Measurements from ENCODE around the gene MAP3K21. TPM values are rescaled to one million over a fixed set of nuclear protein-coding genes. Genes with fewer than 3 reads are reported as not detected.

The MAP3K21 gene
- total RNA-seq, 2 experiments from 2014 or later, result 0.84 to 0.87 TPM

GRCh38 chr1:233412812-233413211 is 85.3 kb downstream of the MAP3K21 start:
- peaks cover 9% of the 10 kb centered on the region for H3K27me3 Mint-ChIP-seq
- H3K4me1 Mint-ChIP-seq, result peaks cover 2% of the 10 kb centered on the region
- peaks cover 2% of the 10 kb centered on the region for H3K9me3 Mint-ChIP-seq
- CTCF ChIA-PET, result no interaction called here
- no peaks in the 10 kb centered on the region for H3K36me3 Mint-ChIP-seq (ENCODE audit: low read depth)
- no peak overlapping the region for H3K4me3 Mint-ChIP-seq
- DNase-seq, result no peak
- POLR2A ChIA-PET, result no interaction called here
- H3K27ac Mint-ChIP-seq, result no peak overlapping the region

- H3K36me3 Mint-ChIP-seq (ENCODE audit: low read depth), result no peaks in the 10 kb centered on the region
- H3K4me1 Mint-ChIP-seq, result no peaks in the 10 kb centered on the region
- H3K27me3 Mint-ChIP-seq, result peaks cover 45% of the 10 kb centered on the region
- H3K9me3 Mint-ChIP-seq, result no peaks in the 10 kb centered on the region
- DNase-seq, result no peak
- ChIA-PET CTCF (interaction anchor here (0.5 kb wide), 1 partner anchor 12 kb away, joined by 3 read pairs; no protein-coding TSS in a partner anchor), POLR2A (no interaction called here)
- H3K4me3 Mint-ChIP-seq, result no peak overlapping the region
- H3K27ac Mint-ChIP-seq, result no peak overlapping the region
Observed at GRCh38 chr1:233421293-233421692, 93.8 kb downstream of the MAP3K21 start.

- H3K36me3 Mint-ChIP-seq (ENCODE audit: low read depth), result no peaks in the 10 kb centered on the region
- H3K27ac Mint-ChIP-seq, result no peak overlapping the region
- H3K27me3 Mint-ChIP-seq, result peaks cover 60% of the 10 kb centered on the region
- H3K4me3 Mint-ChIP-seq, result no peak overlapping the region
- no peaks in the 10 kb centered on the region for H3K9me3 Mint-ChIP-seq
- H3K4me1 Mint-ChIP-seq, result no peaks in the 10 kb centered on the region
- CTCF ChIA-PET, result no interaction called here
- POLR2A ChIA-PET, result no interaction called here
- no peak for DNase-seq
Observed at GRCh38 chr1:233424779-233425178, 97.3 kb downstream of the MAP3K21 start.

- H3K4me1 Mint-ChIP-seq, result no peaks in the 10 kb centered on the region
- peaks cover 2% of the 10 kb centered on the region for H3K9me3 Mint-ChIP-seq
- DNase-seq, result no peak
- peaks cover 47% of the 10 kb centered on the region for H3K27me3 Mint-ChIP-seq
- POLR2A ChIA-PET, result no interaction called here
- no peaks in the 10 kb centered on the region for H3K36me3 Mint-ChIP-seq (ENCODE audit: low read depth)
- H3K27ac Mint-ChIP-seq, result no peak overlapping the region
- H3K4me3 Mint-ChIP-seq, result no peak overlapping the region
- CTCF ChIA-PET, result no interaction called here
Observed at GRCh38 chr1:233427907-233428306, 100.4 kb downstream of the MAP3K21 start.

- CTCF ChIA-PET, result no interaction called here
- no peak overlapping the region for H3K27ac Mint-ChIP-seq
- no peak for DNase-seq
- H3K9me3 Mint-ChIP-seq, result peaks cover 2% of the 10 kb centered on the region
- H3K36me3 Mint-ChIP-seq (ENCODE audit: low read depth), result no peaks in the 10 kb centered on the region
- H3K4me1 Mint-ChIP-seq, result no peaks in the 10 kb centered on the region
- POLR2A ChIA-PET, result no interaction called here
- H3K27me3 Mint-ChIP-seq, result peaks cover 33% of the 10 kb centered on the region
- no peak overlapping the region for H3K4me3 Mint-ChIP-seq
Observed at GRCh38 chr1:233431753-233432403, 104.4 kb downstream of the MAP3K21 start.

- Mint-ChIP-seq H3K4me1 (no peaks in the 10 kb centered on the region), H3K27ac (no peak overlapping the region), H3K27me3 (peaks cover 25% of the 10 kb centered on the region), H3K9me3 (peaks cover 2% of the 10 kb centered on the region), H3K36me3 (ENCODE audit: low read depth) (no peaks in the 10 kb centered on the region), H3K4me3 (no peak overlapping the region)
- CTCF ChIA-PET, result no interaction called here
- no peak for DNase-seq
- POLR2A ChIA-PET, result no interaction called here
Observed at GRCh38 chr1:233432916-233433315, 105.4 kb downstream of the MAP3K21 start.

GRCh38 chr1:233433436-233434210 is 106.1 kb downstream of the MAP3K21 start:
- no peak for DNase-seq
- H3K4me1 Mint-ChIP-seq, result no peaks in the 10 kb centered on the region
- peaks cover 2% of the 10 kb centered on the region for H3K9me3 Mint-ChIP-seq
- no peaks in the 10 kb centered on the region for H3K36me3 Mint-ChIP-seq (ENCODE audit: low read depth)
- no peak overlapping the region for H3K4me3 Mint-ChIP-seq
- H3K27me3 Mint-ChIP-seq, result peaks cover 24% of the 10 kb centered on the region
- ChIA-PET POLR2A (no interaction called here), CTCF (interaction anchor here (0.5 to 0.8 kb wide), 3 partner anchors 16 to 82 kb away, joined by 3 read pairs; no protein-coding TSS in a partner anchor)
- no peak overlapping the region for H3K27ac Mint-ChIP-seq

Other genes with a start within 250 kb of the MAP3K21 start
- 10 to 100 TPM; 25.0 to 29.8 TPM for gene PCNX2, start 32.0 kb upstream of the MAP3K21 start, total RNA-seq